ENCODE data around the gene RALGPS1. TPM values are rescaled to one million over a fixed set of nuclear protein-coding genes. Genes with fewer than 3 reads are reported as not detected.

Gene RALGPS1
- total and polyA plus RNA-seq, 2 donors (not counting 1 experiment from before 2014, with no cell fraction given): 2.0 to 5.9 TPM

GRCh38 chr9:127209948-127210640 lies 295.5 kb downstream of the RALGPS1 start:
- Histone ChIP-seq H3K27ac (ENCODE audit: insufficient read depth, low read length) (no peak overlapping the region), H3K79me2 (ENCODE audit: control insufficient read depth, insufficient read depth, low read length) (no peaks in the 10 kb centered on the region), H3K9me3 (ENCODE audit: control insufficient read depth, insufficient read depth, low read depth, low read length) (no peaks in the 10 kb centered on the region), H3K4me1 (ENCODE audit: control insufficient read depth, extremely low read depth, insufficient read depth, low read length) (peaks cover 4% of the 10 kb centered on the region), H3K4me2 (ENCODE audit: extremely low read depth, insufficient read depth, low read length) (no peak overlapping the region), H4K20me1 (ENCODE audit: control insufficient read depth, extremely low read depth, insufficient read depth, low read length) (no peaks in the 10 kb centered on the region), H3K27me3 (ENCODE audit: control insufficient read depth, insufficient read depth, low read length) (peaks cover 12% of the 10 kb centered on the region), H2AFZ (ENCODE audit: low read length) (no peak overlapping the region), H3K4me3 (replicated peaks in 1 of 4; ENCODE audit: control extremely low read depth in 1 of 4, insufficient read depth in 1 of 4, low read depth in 3 of 4, low read length in 4 of 4) (no peak overlapping the region), H3K36me3 (ENCODE audit: control insufficient read depth, insufficient read depth, low read length) (no peaks in the 10 kb centered on the region), H3K9ac (ENCODE audit: insufficient read depth, low read length) (no peak overlapping the region)
- no peak for TF ChIP-seq EZH2 (IDR thresholded peaks at IDR 0.05; ENCODE audit: low read length, missing control alignments)
- no peak for TF ChIP-seq CTCF (conservative IDR thresholded peaks at IDR 0.05 in 1 of 2, IDR thresholded peaks at IDR 0.05 in 1 of 2; ENCODE audit: low read depth in 1 of 2, low read length in 2 of 2)
- no peak for DNase-seq (ENCODE audit: low read depth in 2 of 2)

- TF ChIP-seq EZH2 (IDR thresholded peaks at IDR 0.05; ENCODE audit: low read length, missing control alignments) (no peak), CTCF (conservative IDR thresholded peaks at IDR 0.05 in 1 of 2, IDR thresholded peaks at IDR 0.05 in 1 of 2; ENCODE audit: low read depth in 1 of 2, low read length in 2 of 2) (no peak)
- no peak for DNase-seq (ENCODE audit: low read depth in 2 of 2)
- Histone ChIP-seq H3K4me2 (ENCODE audit: extremely low read depth, insufficient read depth, low read length) (no peak overlapping the region), H3K4me1 (ENCODE audit: control insufficient read depth, extremely low read depth, insufficient read depth, low read length) (peaks cover 4% of the 10 kb centered on the region), H3K36me3 (ENCODE audit: control insufficient read depth, insufficient read depth, low read length) (no peaks in the 10 kb centered on the region), H3K27me3 (ENCODE audit: control insufficient read depth, insufficient read depth, low read length) (peaks cover 15% of the 10 kb centered on the region), H3K79me2 (ENCODE audit: control insufficient read depth, insufficient read depth, low read length) (no peaks in the 10 kb centered on the region), H2AFZ (ENCODE audit: low read length) (no peak overlapping the region), H3K27ac (ENCODE audit: insufficient read depth, low read length) (no peak overlapping the region), H3K9me3 (ENCODE audit: control insufficient read depth, insufficient read depth, low read depth, low read length) (no peaks in the 10 kb centered on the region), H3K9ac (ENCODE audit: insufficient read depth, low read length) (no peak overlapping the region), H3K4me3 (replicated peaks in 1 of 4; ENCODE audit: control extremely low read depth in 1 of 4, insufficient read depth in 1 of 4, low read depth in 3 of 4, low read length in 4 of 4) (no peak overlapping the region), H4K20me1 (ENCODE audit: control insufficient read depth, extremely low read depth, insufficient read depth, low read length) (no peaks in the 10 kb centered on the region)
Measured at GRCh38 chr9:127210851-127211730, 296.5 kb downstream of the RALGPS1 start.

- Histone ChIP-seq H3K27ac (ENCODE audit: insufficient read depth, low read length) (no peak overlapping the region), H3K4me1 (ENCODE audit: control insufficient read depth, extremely low read depth, insufficient read depth, low read length) (peaks cover 4% of the 10 kb centered on the region), H3K36me3 (ENCODE audit: control insufficient read depth, insufficient read depth, low read length) (no peaks in the 10 kb centered on the region), H2AFZ (ENCODE audit: low read length) (no peak overlapping the region), H3K9ac (ENCODE audit: insufficient read depth, low read length) (no peak overlapping the region), H3K4me2 (ENCODE audit: extremely low read depth, insufficient read depth, low read length) (no peak overlapping the region), H3K27me3 (ENCODE audit: control insufficient read depth, insufficient read depth, low read length) (peaks cover 18% of the 10 kb centered on the region), H3K79me2 (ENCODE audit: control insufficient read depth, insufficient read depth, low read length) (no peaks in the 10 kb centered on the region), H4K20me1 (ENCODE audit: control insufficient read depth, extremely low read depth, insufficient read depth, low read length) (no peaks in the 10 kb centered on the region), H3K4me3 (replicated peaks in 1 of 4; ENCODE audit: control extremely low read depth in 1 of 4, insufficient read depth in 1 of 4, low read depth in 3 of 4, low read length in 4 of 4) (no peak overlapping the region), H3K9me3 (ENCODE audit: control insufficient read depth, insufficient read depth, low read depth, low read length) (no peaks in the 10 kb centered on the region)
- TF ChIP-seq CTCF (conservative IDR thresholded peaks at IDR 0.05 in 1 of 2, IDR thresholded peaks at IDR 0.05 in 1 of 2; ENCODE audit: low read depth in 1 of 2, low read length in 2 of 2): no peak
- no peak for TF ChIP-seq EZH2 (IDR thresholded peaks at IDR 0.05; ENCODE audit: low read length, missing control alignments)
- DNase-seq (ENCODE audit: low read depth in 2 of 2): no peak
Measured at GRCh38 chr9:127211983-127212382, 297.4 kb downstream of the RALGPS1 start.

Data from fibroblast of lung (primary cell).